Omental fat pad (tissue), 4 donors: ENCODE measurements around the gene NOS1. TPM values are rescaled to one million over a fixed set of nuclear protein-coding genes. Genes with fewer than 3 reads are reported as not detected.
A peak's percentile ranks its signal among the peaks of the same experiment; 100 is the strongest.

ENCODE experiments used
- ATAC-seq: fragments of 150-250 bp; one replicate; pipeline ENCODE4 v1.9.1; 2016; ENCODE audit warnings: mild to moderate bottlenecking, moderate library complexity; ENCODE audit not compliant: low FRiP score
- DNase-seq: peaks from one replicate; pipeline ENCODE4 v3.0.0-alpha.2; 2019; ENCODE audit warnings: low spot score
- total RNA-seq, 4 donors: library from RNA; depleted of rRNA; stranded (reverse); fragments of >200 nt; gene quantifications; one replicate each; pipeline ENCODE4 v1.1.0, GENCODE V29; 2016
- TF ChIP-seq, protein P1 (sequence below), 3 donors: fragments of 450-650 bp; IDR thresholded peaks; one replicate each; pipeline ENCODE4 v1.5.1; 2016 to 2017; ENCODE audit warnings: antibody characterized with exemption in 3 of 3, mild to moderate bottlenecking in 3 of 3, moderate library complexity in 2 of 3

NOS1 gene
- total RNA-seq, 4 donors from 2014 or later, result under 0.01 to 1.4 (median 0.11) TPM

DNA sequence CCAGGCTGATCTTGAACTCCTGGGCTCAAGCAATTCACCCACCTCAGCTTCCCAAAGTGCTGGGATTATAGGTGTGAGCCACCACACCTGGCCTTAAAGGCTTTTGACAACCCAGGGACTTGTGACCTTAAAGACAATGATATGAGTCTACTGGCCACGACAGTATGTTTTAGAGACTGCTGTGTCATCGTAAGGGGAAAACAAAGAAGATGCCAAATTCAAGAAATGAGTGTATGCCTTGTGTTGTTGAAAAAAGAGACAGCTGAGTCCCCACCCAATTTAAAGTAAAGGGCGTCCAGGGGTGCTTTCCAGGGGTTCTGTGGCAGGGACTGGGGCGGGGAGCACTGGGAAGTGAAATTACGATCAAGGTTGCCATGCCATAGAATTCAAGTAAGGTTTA, 144.7 kb downstream of the NOS1 start:
- ATAC-seq, result no peak
- TF ChIP-seq, protein P1, sequence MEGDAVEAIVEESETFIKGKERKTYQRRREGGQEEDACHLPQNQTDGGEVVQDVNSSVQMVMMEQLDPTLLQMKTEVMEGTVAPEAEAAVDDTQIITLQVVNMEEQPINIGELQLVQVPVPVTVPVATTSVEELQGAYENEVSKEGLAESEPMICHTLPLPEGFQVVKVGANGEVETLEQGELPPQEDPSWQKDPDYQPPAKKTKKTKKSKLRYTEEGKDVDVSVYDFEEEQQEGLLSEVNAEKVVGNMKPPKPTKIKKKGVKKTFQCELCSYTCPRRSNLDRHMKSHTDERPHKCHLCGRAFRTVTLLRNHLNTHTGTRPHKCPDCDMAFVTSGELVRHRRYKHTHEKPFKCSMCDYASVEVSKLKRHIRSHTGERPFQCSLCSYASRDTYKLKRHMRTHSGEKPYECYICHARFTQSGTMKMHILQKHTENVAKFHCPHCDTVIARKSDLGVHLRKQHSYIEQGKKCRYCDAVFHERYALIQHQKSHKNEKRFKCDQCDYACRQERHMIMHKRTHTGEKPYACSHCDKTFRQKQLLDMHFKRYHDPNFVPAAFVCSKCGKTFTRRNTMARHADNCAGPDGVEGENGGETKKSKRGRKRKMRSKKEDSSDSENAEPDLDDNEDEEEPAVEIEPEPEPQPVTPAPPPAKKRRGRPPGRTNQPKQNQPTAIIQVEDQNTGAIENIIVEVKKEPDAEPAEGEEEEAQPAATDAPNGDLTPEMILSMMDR (IDR thresholded peaks at IDR 0.05), result no peak
- DNase-seq, result no peak

DNA sequence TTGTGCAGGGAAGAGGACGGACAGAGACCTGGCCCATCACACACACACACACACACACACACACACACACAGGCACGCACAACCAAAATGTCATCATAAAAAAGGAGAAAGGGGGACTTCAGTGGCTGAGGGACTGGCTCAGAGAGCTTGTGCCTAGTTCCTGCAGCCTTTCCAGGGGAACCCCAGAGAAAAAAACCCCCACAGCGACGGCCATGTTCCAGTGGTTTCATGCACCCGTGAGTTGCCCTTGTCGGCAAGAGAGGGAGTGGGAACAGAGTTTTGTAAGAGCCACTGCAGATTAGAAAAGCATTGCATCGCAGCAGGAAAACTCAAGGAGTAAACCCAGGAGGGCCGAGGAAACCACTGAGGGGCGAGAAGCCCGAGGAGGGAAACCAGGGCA, 146.6 kb downstream of the NOS1 start:
- ATAC-seq (no peak), DNase-seq (no peak)
- TF ChIP-seq, protein P1 (IDR thresholded peaks at IDR 0.05), result no peak

DNA sequence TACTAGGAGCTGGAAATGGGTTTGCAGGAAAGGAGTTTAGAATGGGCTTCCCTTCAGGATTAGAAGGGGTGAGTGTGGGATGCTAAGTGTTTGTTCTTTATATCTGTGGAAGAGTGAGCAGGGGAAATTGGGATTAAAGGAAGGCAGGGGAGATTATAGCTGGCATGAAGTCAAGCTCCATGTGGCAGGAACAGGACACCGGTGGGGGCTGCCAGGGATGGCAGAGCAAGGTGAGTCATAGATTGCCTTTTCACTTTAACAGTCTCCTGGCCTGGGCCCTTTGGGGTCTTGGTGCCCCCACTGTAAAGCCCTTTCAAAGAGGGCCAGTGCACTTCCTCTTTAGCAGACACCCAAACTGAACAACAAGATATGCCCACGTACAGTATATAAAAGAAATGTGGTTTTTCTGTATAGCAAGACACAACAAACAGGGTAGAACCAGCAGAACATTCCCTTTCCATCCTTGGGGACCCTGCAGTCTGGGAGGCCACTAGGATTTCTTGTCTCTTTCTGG, 148.1 kb downstream of the NOS1 start:
- ATAC-seq, result no peak
- no peak for DNase-seq
- TF ChIP-seq, protein P1 (IDR thresholded peaks at IDR 0.05), result no peak

DNA sequence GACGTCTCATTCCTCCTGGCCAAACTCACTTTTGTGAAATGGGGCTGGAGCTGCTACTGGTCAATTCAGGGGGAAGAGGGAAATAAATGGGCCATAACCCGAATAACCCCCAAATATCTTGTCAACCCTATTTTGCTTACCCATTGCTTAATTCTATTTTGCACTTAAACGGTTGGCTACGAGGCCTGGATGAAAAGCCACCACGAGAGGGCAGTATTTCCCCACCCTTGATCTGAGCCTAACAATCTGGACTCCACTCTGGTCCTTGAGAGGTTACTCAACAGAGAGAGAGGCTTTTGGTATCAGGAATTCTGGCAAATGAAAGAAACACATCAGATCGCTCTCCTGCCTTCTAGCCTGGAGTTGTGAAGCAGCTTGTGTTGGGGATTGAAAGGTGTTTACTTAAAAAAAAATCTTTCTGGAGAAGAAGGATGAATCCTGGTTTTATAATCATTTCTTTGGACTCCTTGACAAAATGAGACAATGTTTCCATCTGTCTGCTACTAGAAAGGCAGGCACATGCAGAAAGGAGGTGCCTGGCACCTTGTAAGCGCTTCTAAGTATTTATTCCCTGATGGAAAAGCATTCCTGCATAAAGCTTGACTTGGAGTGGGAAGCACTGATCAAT, 148.7 kb downstream of the NOS1 start:
- TF ChIP-seq, protein P1 (IDR thresholded peaks at IDR 0.05), result peak in 1 of 3 donors; percentile 57
- peak; percentile 72 for DNase-seq
- ATAC-seq, result peak; percentile 87

DNA sequence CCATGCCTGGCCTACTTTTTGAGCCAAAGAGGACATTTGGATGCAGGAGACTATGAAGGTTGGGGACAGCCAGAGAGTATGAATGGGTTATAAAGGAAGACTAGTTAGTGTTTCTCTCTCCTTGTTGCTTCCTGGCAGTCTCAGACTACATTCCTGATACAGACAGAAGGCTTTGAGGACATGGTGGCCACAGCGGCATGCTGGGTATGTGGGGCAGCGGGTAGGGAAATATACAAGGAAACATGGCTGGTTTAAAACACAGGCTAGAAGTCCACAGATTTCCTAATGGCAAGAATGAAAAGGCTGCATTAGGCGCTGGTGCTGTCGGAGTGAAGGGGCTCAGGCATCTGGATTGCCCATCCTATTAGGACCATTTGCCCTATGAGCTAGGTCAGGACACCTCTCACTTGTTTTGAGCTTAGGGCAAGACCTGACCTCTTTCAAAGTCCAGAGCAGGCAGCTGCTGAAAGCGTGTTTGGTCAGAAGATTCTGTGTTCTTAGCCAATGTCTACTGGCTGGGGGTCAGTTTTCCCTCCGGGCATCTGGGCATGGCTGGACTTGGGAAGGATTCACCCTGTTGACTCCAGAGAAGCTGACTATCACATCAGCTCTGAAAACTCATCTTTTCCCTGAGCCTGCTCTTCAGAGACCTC, 151.0 kb downstream of the NOS1 start:
- DNase-seq (no peak), ATAC-seq (no peak)
- TF ChIP-seq, protein P1 (IDR thresholded peaks at IDR 0.05), result no peak

DNA sequence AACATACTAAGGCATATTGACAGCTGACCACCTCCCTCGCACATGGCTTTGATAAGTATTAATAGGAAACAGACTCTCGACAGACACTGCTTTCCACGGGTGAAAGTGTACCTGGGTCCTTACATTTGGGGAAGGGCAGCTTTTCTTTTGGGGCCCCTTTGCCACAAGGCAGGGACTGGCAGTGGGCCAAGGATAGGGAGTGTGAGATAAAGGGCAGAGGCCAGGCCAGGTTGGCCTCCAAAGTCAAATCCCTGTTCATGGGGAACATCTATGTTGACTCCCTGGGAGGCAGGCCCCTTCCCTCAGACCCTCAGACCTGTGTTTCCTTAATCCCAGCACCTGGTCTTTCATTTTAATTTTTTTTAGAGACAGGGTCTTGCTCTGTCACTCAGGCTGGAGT, 151.8 kb downstream of the NOS1 start:
- TF ChIP-seq, protein P1 (IDR thresholded peaks at IDR 0.05), result no peak
- DNase-seq (no peak), ATAC-seq (no peak)
